HG02970 (cell line): ENCODE measurements around the gene TOX3.

Experiments
- ATAC-seq: cut with Tn5 transposase; IDR thresholded peaks from one replicate; pipeline ENCODE4 v1.9.1; 2021; ENCODE audit warnings: mild to moderate bottlenecking, moderate library complexity, moderate number of reproducible peaks; ENCODE audit not compliant: unreplicated experiment, low FRiP score

The TOX3 gene

GRCh38 chr16:52567193-52567592 is 20.2 kb upstream of the TOX3 start:
- ATAC-seq = no peak

GRCh38 chr16:52563767-52564611 is 17.0 kb upstream of the TOX3 start:
- ATAC-seq = no peak

- no peak for ATAC-seq
Measured at GRCh38 chr16:52562770-52563169, 15.8 kb upstream of the TOX3 start.

- ATAC-seq = no peak
Measured at GRCh38 chr16:52561910-52562741, 15.2 kb upstream of the TOX3 start.

- ATAC-seq = no peak
Measured at GRCh38 chr16:52558448-52558847, 11.5 kb upstream of the TOX3 start.

- ATAC-seq = no peak
Measured at GRCh38 chr16:52557236-52557635, 10.3 kb upstream of the TOX3 start.

GRCh38 chr16:52556083-52556482 is 9.1 kb upstream of the TOX3 start:
- ATAC-seq = no peak

GRCh38 chr16:52555572-52555971 is 8.6 kb upstream of the TOX3 start:
- ATAC-seq = no peak

- no peak for ATAC-seq
Measured at GRCh38 chr16:52554334-52554733, 7.4 kb upstream of the TOX3 start.

GRCh38 chr16:52553322-52553721 is 6.4 kb upstream of the TOX3 start:
- no peak for ATAC-seq

- no peak for ATAC-seq
Measured at GRCh38 chr16:52552643-52553042, 5.7 kb upstream of the TOX3 start.

- no peak for ATAC-seq
Measured at GRCh38 chr16:52549011-52549692, 2.2 kb upstream of the TOX3 start.

- no peak for ATAC-seq
Measured at GRCh38 chr16:52548261-52549010, 1.5 kb upstream of the TOX3 start.

GRCh38 chr16:52547834-52548215 is 882 bp upstream of the TOX3 start:
- no peak for ATAC-seq

- no peak for ATAC-seq
Measured at GRCh38 chr16:52546291-52547003, 496 bp downstream of the TOX3 start.

GRCh38 chr16:52545898-52546266 is 1.1 kb downstream of the TOX3 start:
- ATAC-seq = no peak

GRCh38 chr16:52545222-52545897 is 1.6 kb downstream of the TOX3 start:
- no peak for ATAC-seq

GRCh38 chr16:52544703-52545102 is 2.2 kb downstream of the TOX3 start:
- no peak for ATAC-seq

- no peak for ATAC-seq
Measured at GRCh38 chr16:52543654-52544053, 3.3 kb downstream of the TOX3 start.
